Prostate gland (tissue), 2 donors: ENCODE results near the gene CACNG5.

Source experiments
- POLR2A ChIP-seq: fragments of 450-650 bp; IDR thresholded peaks from one replicate; pipeline ENCODE4 v1.6.1; 2016; ENCODE audit warnings: antibody characterized with exemption, mild to moderate bottlenecking
- POLR2AphosphoS5 ChIP-seq: sonication (generic); formaldehyde crosslinking; IDR thresholded peaks from one replicate; pipeline ENCODE4 v1.6.1; 2017; ENCODE audit warnings: antibody characterized with exemption
- TF ChIP-seq, protein P1 (sequence below), 4 experiments: fragments of 200-600 bp in 2 of 4; fragments of 450-650 bp in 2 of 4; sonication (generic) in 2 of 4; IDR thresholded peaks; 1 replicate in 3 of 4; 2 replicates in 1 of 4; pipeline ENCODE4 v1.5.1; 2016 to 2019; ENCODE audit warnings: antibody characterized with exemption in 4 of 4, mild to moderate bottlenecking in 2 of 4, moderate library complexity in 2 of 4

DNA sequence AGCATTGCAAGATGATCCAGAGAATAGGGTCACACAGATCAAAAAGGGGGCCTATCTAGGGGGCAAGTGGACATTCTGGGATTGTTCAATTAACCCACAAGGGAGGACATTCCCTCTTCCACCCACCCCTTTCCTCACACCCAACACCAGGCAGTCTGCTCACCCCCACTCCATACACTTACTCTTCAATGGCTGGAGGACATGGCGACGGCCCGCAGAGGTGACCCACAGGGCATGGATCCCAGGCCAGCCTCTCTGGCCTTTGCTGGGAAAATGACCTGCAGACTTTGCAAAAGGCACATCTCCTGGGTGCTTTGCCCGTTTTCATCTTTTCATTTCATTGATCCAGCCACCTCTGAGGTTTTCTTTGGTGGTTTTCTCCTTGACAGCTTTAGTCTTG, 1.7 kb upstream of the CACNG5 start:
- TF ChIP-seq, protein P1, sequence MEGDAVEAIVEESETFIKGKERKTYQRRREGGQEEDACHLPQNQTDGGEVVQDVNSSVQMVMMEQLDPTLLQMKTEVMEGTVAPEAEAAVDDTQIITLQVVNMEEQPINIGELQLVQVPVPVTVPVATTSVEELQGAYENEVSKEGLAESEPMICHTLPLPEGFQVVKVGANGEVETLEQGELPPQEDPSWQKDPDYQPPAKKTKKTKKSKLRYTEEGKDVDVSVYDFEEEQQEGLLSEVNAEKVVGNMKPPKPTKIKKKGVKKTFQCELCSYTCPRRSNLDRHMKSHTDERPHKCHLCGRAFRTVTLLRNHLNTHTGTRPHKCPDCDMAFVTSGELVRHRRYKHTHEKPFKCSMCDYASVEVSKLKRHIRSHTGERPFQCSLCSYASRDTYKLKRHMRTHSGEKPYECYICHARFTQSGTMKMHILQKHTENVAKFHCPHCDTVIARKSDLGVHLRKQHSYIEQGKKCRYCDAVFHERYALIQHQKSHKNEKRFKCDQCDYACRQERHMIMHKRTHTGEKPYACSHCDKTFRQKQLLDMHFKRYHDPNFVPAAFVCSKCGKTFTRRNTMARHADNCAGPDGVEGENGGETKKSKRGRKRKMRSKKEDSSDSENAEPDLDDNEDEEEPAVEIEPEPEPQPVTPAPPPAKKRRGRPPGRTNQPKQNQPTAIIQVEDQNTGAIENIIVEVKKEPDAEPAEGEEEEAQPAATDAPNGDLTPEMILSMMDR (IDR thresholded peaks at IDR 0.05): no peak
- no peak for TF ChIP-seq POLR2AphosphoS5
- no peak for TF ChIP-seq POLR2A
